HG03139 (cell line): ENCODE data around the gene ABO.
"Not testable (repeated sequence)": the region's sequence is repeated elsewhere in the genome, so short reads cannot be mapped to it uniquely, and the experiment has no call there.

ENCODE experiments used
- ATAC-seq: cut with Tn5 transposase; IDR thresholded peaks from one replicate; pipeline ENCODE4 v1.9.1; 2021; ENCODE audit not compliant: unreplicated experiment

Gene ABO

DNA sequence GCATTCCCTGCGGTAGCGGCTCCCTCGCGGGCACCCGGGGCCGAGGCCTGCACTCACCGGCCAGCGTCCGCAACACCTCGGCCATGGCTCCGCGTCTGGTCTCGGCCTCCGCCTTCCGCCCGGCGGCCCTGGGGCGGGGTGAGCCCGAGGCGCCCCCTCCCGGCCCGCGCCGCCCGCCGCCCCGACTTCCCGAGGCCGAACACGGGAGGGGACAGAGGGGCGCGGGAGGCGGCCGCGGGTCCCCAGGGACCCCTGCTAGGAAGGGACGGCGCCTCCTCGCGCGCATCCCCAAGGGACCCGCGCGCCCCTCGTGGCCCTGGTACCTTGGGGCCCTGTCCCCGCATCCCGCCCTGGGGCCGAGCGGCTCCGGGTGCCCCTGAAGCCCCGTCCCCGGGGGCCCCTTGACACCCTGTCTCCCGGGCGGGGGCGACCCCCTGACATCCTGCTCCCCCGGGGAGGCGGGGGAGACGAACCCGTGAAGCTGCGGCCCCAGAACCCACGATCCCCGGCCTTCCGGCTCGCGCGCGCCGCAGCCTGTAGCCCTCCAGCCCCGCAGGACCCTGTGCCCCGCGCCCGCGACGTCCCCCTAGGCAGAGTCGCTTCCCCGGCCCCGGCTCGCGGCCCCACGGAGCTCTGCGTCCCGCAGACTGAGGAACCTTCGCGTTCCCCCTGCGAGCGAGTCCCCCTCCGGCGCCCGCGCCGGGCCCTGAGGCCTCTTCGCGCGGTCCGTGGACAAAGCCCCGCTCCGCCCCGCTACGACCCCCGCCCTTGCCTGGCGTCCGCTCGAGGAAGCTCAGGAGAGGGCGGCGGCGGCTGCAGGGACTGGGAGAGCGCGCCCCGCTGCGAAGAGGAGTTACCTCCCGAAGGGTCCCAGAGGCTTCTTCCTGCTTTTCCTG, at the start of gene ABO:
Gene ABO, minus strand, starts transcription at position 97 of the 896 bp plus-strand sequence.
- ATAC-seq, result no peak

GRCh38 chr9:133323991-133324703, 49.1 kb upstream of the ABO start:
- no peak for ATAC-seq

DNA sequence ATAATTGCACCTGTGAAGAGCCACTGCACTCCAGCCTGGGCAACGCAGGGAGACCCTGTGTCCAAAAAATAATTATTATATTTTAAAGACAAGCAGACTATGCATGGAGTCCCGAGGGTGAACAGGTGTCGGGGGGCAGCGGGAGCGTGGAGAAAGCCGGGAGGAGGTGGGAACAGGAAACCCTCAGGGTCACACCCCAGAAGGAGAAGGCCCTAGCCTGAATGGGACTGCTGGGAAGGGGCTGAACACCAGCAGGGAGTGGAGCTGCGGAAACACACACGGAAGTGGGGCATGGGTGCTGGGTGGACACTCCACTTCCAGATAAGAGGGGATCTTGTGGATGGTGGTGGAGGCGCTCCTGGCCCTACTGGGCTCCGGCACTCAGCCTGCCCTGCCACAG, 48.2 kb upstream of the ABO start:
- ATAC-seq, result no peak

- no peak for ATAC-seq
Observed at GRCh38 chr9:133322701-133323100, 47.7 kb upstream of the ABO start.

DNA sequence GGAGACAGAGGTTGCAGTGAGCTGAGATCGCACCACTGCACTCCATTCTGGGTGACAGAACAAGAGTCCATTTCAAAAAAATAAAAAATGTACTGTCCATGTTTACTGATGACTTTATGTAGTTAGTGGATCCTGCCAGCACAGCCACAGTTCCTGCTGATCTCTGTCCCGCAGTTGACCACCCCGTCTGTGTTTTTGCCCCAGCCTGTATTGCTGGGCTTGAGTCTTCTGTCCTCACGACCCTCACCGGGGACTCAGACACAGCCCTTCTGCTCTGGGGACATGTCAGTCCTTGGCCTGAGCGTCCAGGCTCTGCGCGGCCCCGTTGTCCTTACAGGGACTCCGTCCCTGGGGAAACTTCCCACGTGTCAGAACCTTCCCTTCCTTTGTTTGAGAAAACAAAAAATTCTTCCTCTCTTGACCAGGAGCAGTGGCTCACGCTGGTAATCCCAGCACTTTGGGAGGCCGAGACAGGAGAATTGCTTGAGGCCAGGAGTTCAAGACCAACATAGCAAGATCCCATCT, 46.5 kb upstream of the ABO start:
- no peak for ATAC-seq

DNA sequence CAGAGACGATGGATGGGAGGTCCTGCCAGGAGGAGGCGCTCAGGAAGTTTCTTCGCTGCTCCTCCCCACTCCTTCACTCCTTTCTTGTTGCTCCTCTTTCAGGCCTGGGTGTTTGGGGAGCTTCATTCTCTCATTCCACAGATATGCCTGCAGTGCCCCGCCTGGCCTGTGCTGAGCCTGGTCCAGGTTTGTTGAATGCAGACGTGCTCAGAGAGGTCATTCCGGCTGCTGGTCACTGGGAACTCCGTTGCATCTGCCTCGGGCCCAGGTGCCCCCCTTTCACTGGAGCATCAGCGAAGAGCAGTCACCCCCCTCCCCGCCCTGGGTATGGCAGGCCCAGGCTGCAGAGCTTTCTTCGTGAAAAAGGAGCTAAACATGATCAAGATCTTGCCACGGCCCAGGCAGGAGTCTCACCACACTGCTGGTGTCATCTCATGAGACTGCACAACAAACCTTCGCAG, 45.5 kb upstream of the ABO start:
- no peak for ATAC-seq

GRCh38 chr9:133317551-133317950, 42.5 kb upstream of the ABO start:
- not testable (repeated sequence) for ATAC-seq

DNA sequence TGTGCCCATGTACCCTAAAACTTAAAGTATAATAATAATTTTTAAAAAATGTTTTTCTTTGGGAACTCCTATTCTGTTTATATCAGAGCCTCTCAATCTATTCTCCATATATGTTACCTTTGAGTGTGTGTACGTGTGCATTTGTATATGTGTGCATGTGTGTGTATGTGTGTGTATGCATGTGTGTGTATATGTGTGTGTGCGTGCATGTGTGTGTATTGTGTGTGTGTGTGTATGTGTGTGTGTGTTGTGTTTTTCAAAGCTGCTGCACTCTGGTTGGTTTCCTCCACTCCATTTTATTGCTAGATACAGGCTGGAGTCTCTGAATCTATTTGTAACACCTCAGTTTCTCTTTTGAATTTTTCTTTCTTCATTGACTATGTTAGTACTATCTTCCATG, 41.0 kb upstream of the ABO start:
- no peak for ATAC-seq

DNA sequence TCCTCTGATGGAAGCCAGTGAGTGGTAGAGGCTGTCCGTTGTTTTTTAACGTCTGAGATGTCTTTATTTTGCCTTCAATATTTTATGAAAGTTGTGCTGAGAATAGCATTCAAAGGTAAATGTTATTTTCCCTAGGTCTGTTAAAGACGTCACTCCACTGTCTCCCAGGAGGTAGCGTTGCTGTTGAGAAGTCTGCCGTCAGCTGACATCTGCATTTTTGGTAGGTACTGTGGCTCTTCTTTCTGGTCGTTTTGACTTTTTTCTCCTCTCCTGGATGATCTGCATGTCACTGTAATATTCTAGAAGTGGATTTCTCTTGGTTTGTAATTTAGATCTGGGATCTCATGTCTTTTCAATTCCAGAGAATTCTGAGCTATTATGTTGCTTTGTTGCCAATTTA, 34.6 kb upstream of the ABO start:
- ATAC-seq, result no peak

DNA sequence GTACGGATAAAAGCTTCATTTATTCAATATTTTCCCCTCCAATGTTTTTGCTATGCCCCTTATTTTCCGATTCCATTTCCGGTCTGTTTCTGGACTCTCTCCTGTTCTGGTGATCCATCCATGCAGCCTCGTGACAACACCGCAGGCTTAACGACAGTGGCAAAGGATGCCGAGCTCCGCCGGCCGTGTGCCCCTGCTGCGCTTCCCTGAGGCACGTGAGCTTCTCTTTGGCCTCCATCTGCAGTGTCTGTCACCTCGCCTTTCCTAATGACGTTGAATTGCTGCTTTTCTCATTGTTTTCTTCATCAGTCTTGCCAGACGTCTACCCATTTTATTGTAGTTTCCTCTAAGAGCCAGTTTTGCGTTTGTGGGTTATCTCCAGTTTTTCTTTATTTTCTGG, 32.3 kb upstream of the ABO start:
- ATAC-seq, result no peak

GRCh38 chr9:133306242-133307204, 31.5 kb upstream of the ABO start:
- no peak for ATAC-seq

DNA sequence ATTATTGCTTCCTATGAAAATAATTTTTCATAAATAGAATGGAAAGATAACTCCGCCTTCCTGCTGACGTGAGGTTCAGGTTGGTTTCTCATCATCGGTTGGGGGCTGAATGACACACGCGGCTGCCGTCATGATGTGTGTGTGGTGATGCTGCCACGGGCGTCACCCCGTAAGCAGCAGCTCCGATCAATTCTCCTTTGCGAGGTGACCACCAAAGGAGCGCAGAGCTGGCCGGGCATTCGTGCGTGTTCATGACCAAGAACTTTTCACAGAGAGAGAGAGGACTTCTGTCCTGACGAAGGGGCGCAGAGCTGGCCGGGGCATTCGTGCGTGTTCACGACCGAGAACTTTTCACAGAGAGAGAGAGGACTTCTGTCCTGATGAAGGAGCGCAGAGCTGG, 30.7 kb upstream of the ABO start:
- ATAC-seq, result no peak

GRCh38 chr9:133304477-133305377, 29.7 kb upstream of the ABO start:
- no peak for ATAC-seq

DNA sequence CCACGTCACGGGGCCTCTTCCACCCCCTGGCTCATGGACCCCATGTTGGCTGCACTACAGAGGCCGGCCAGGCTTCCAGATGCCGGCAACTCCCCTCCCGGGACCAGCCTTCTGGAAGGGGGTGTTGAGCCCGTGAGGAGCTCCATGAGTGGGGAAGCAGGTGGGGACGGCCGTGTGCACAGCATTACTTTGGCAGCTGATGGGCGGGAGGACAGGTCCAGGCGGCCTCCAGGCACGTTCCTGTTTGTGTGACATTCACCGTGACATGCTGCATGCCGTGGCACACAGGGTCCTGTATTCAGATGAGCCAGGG, 29.1 kb upstream of the ABO start:
- ATAC-seq, result no peak

DNA sequence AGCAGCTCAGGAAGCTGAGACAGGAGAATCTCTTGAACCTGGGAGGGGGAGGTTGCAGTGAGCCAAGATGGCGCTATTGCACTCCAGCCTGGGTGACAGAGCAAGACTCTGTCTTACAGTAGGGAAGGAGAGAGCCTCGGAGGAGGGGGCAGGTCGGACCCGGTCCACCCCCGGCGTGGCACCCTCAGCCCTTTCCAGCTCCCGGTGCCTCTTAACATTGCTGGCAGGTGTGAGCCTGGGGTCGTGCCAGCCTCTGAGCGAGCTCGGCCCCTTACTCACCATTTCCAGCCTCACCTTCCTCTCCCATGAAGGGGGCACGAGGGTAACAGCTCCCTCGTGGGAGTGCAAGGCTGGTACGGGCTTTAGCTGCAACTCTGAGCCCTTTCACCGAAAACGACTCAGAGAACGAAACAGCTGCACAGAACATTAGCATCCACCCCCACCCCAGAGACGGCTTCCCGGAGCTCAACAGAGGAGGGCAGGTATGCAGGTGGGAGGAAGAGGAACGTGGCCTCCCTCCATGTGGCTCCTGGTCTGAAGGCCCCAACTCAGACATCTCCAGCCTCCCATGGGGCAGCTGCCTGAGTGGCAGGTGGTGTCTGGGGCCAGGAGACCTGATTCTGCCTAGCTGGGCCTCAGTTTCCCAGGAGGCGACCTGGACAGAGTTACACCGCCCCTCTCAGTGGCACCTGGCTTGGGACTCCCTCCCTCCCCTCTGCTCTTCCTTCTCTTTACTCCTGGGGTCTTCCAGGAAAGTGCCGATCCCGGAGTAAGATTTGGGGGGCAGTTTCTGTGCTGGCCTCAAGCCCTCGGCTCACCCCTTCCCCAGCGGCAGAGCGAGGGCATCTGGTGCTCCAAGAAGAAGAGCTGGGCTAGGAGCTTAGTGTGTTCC, 28.5 kb upstream of the ABO start:
- ATAC-seq, result no peak

- ATAC-seq, result no peak
Observed at GRCh38 chr9:133301253-133302230, 26.5 kb upstream of the ABO start.

GRCh38 chr9:133299996-133300395, 25.0 kb upstream of the ABO start:
- not testable (repeated sequence) for ATAC-seq

- ATAC-seq, result no peak
Observed at GRCh38 chr9:133294257-133294656, 19.3 kb upstream of the ABO start.
